ENCODE data around the gene CEP164. TPM values are rescaled to one million over a fixed set of nuclear protein-coding genes. Genes with fewer than 3 reads are reported as not detected.
"Not testable (repeated sequence)": the region's sequence is repeated elsewhere in the genome, so short reads cannot be mapped to it uniquely, and the experiment has no call there.

The CEP164 gene
- total RNA-seq, 2 experiments from 2014 or later, result 36.0 to 44.2 TPM

GRCh38 chr11:117313828-117314768, 13.6 kb upstream of the CEP164 start:
- no peak overlapping the region for H3K4me3 Mint-ChIP-seq
- DNase-seq, result no peak
- ChIA-PET POLR2A (no interaction called here), CTCF (interaction anchor here (1.0 kb wide), 1 partner anchor 8 kb away, joined by 4 read pairs; no protein-coding TSS in a partner anchor)
- no peaks in the 10 kb centered on the region for H3K9me3 Mint-ChIP-seq
- no peak overlapping the region for H3K27ac Mint-ChIP-seq
- H3K36me3 Mint-ChIP-seq (ENCODE audit: low read depth), result no peaks in the 10 kb centered on the region
- peaks cover 9% of the 10 kb centered on the region for H3K4me1 Mint-ChIP-seq
- peaks cover 47% of the 10 kb centered on the region for H3K27me3 Mint-ChIP-seq

- H3K27ac Mint-ChIP-seq, result no peak overlapping the region
- CTCF ChIA-PET, result interaction anchor here (1.0 kb wide), 1 partner anchor 9 kb away, joined by 4 read pairs; no protein-coding TSS in a partner anchor
- H3K4me1 Mint-ChIP-seq, result peaks cover 9% of the 10 kb centered on the region
- no peaks in the 10 kb centered on the region for H3K9me3 Mint-ChIP-seq
- POLR2A ChIA-PET, result no interaction called here
- H3K4me3 Mint-ChIP-seq, result peak overlapping the region; percentile 27
- peaks cover 48% of the 10 kb centered on the region for H3K27me3 Mint-ChIP-seq
- no peak for DNase-seq
- H3K36me3 Mint-ChIP-seq (ENCODE audit: low read depth), result no peaks in the 10 kb centered on the region
Measured at GRCh38 chr11:117314840-117315239, 12.8 kb upstream of the CEP164 start.

DNA sequence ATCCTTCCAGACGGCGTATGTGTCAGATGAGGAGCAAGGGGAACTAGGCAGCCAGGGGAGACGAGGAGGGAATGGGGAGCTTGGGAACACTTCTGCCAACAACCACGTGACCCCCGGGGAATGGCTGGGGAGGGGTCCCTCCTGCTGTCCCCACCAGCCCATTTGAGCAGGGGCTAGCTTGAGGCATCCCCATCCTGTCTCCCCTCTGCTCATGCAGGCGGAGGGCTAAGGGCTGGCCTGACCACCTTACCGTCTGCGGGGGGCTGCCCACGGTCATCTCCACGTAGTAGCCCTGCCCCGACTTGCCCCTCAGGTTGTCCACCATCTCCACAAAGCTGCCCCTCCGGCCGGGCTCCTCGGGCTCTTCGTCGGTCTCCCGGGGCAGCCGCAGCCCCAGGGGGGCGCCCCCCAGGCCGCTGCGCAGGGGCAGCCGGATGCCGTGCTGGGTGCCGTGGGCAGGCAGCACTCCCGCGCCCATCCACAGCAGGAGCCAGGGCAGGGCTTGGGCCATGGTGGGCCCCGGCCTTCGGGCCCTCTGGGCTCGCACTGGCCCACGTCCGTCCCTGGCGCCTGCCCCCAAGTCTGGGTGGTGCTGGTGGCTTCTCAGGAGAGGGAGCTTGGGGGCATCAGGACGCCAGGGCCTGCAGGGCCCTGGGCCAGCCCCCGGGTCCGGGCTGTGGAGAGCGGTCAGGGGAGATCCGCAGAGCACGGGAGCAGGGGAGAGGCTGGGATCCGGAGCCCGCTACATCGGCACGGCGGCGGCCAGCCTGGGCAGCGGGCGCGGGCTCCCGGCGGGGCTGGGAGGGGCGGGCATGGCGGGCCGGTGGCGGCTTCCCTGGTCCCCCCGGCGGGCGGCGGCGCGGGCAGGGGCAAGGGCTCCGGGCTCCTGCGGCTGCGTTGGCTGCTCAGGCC, 12.1 kb upstream of the CEP164 start:
- Mint-ChIP-seq H3K27ac (no peak overlapping the region), H3K27me3 (peaks cover 46% of the 10 kb centered on the region), H3K9me3 (no peaks in the 10 kb centered on the region), H3K4me1 (peaks cover 9% of the 10 kb centered on the region), H3K4me3 (peak overlapping the region; percentile 59), H3K36me3 (ENCODE audit: low read depth) (no peaks in the 10 kb centered on the region)
- CTCF ChIA-PET, result interaction anchor here (0.8 to 1.0 kb wide), 2 partner anchors 10 to 53 kb away, joined by 3 to 4 read pairs; no protein-coding TSS in a partner anchor
- POLR2A ChIA-PET, result no interaction called here
- DNase-seq, result no peak

GRCh38 chr11:117316197-117316961, 11.3 kb upstream of the CEP164 start, which contains the start of gene BACE1:
Gene BACE1, minus strand, starts transcription at chr11:117316256. Its CDS starts 461 bp downstream, at chr11:117315795.
- Mint-ChIP-seq H3K4me1 (peaks cover 9% of the 10 kb centered on the region), H3K36me3 (ENCODE audit: low read depth) (no peaks in the 10 kb centered on the region), H3K9me3 (no peaks in the 10 kb centered on the region), H3K4me3 (peak within 1 kb of the TSS; percentile 59), H3K27ac (no peak within 1 kb of the TSS), H3K27me3 (peaks cover 43% of the 10 kb centered on the region)
- DNase-seq, result peak; percentile 20
- CTCF ChIA-PET, result interaction anchor here (0.8 kb wide), 1 partner anchor 53 kb away, joined by 3 read pairs; no protein-coding TSS in a partner anchor
- POLR2A ChIA-PET, result no interaction called here

- no peak for DNase-seq
- H3K4me3 Mint-ChIP-seq, result no peak overlapping the region
- H3K9me3 Mint-ChIP-seq, result no peaks in the 10 kb centered on the region
- ChIA-PET CTCF (no interaction called here), POLR2A (no interaction called here)
- no peaks in the 10 kb centered on the region for H3K36me3 Mint-ChIP-seq (ENCODE audit: low read depth)
- peaks cover 9% of the 10 kb centered on the region for H3K4me1 Mint-ChIP-seq
- peaks cover 40% of the 10 kb centered on the region for H3K27me3 Mint-ChIP-seq
- no peak overlapping the region for H3K27ac Mint-ChIP-seq
Measured at GRCh38 chr11:117318738-117319137, 8.9 kb upstream of the CEP164 start.

- no peak for DNase-seq
- Mint-ChIP-seq H3K27ac (no peak overlapping the region), H3K36me3 (ENCODE audit: low read depth) (no peaks in the 10 kb centered on the region), H3K27me3 (peaks cover 39% of the 10 kb centered on the region), H3K4me1 (peaks cover 9% of the 10 kb centered on the region), H3K9me3 (no peaks in the 10 kb centered on the region), H3K4me3 (no peak overlapping the region)
- POLR2A ChIA-PET, result no interaction called here
- CTCF ChIA-PET, result interaction anchor here (0.6 kb wide), 1 partner anchor 1605 kb away, joined by 3 read pairs; no protein-coding TSS in a partner anchor
Measured at GRCh38 chr11:117319214-117319840, 8.3 kb upstream of the CEP164 start.

DNA sequence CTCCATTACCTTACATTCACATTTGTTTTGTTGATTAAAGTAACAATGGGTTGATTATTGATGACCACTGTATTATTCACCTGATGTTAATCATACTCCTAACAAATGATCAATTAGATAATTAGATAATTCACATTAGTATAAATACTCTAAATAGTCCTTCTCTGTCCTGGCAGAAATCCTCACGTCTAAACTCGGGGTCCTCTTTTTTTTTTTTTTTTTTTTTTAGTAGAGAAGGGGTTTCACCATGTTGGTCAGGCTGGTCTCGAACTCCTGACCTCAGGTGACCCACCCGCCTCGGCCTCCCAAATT, 443 bp upstream of the CEP164 start:
- ChIA-PET POLR2A (interaction anchor here (1.1 kb wide), 1 partner anchor 110 kb away, joined by 5 read pairs; no protein-coding TSS in a partner anchor), CTCF (interaction anchor here (0.6 to 1.6 kb wide), 4 partner anchors 9 to 83 kb away, joined by 3 to 5 read pairs (median 4); no protein-coding TSS in a partner anchor)
- not testable (repeated sequence) for H3K4me3 Mint-ChIP-seq

DNA sequence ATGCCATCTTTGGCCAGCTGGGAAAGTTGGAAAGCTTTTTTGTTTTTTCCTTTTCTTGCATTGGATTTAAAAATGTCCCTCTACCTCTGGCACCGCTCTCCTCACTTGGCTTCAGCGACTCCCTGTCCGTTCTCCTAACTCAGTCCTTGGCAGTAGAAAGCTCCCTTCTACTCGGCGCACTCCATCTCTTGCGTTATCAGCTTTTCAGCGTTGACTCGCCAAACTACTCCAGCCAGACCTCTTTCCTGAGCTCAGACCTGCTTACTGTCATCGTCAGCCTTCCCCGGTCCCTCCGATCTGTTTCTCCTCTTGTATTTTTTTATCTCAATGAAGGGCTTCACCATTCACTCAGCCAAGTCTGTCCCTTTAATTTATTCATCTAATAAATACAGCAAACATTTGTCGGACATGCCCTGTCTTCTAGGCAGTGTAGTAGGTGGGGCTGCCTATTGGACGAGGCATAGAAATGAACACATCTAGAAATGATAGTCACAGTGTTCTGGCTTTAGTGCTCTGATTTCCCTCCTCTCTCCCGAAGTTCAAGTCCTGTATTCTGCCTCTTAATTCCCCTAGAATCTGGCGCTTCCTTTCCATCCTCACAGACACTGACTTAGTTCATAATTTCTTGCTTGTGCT, 839 bp downstream of the CEP164 start:
- H3K4me1 Mint-ChIP-seq, result peaks cover 14% of the 10 kb centered on the region
- no peaks in the 10 kb centered on the region for H3K9me3 Mint-ChIP-seq
- ChIA-PET CTCF (interaction anchor here (0.6 to 1.6 kb wide), 7 partner anchors 12 to 195 kb away, joined by 3 to 5 read pairs (median 4); no protein-coding TSS in a partner anchor), POLR2A (interaction anchor here (1.1 kb wide), 1 partner anchor 111 kb away, joined by 5 read pairs; no protein-coding TSS in a partner anchor)
- no peak overlapping the region for H3K27ac Mint-ChIP-seq
- H3K27me3 Mint-ChIP-seq, result peaks cover 5% of the 10 kb centered on the region
- no peaks in the 10 kb centered on the region for H3K36me3 Mint-ChIP-seq (ENCODE audit: low read depth)
- DNase-seq, result peak; percentile 23
- no peak overlapping the region for H3K4me3 Mint-ChIP-seq

More for the DNA sequence above, 443 bp upstream of the CEP164 start:
- H3K36me3 Mint-ChIP-seq (ENCODE audit: low read depth); H3K9me3 Mint-ChIP-seq; DNase-seq; H3K27me3 Mint-ChIP-seq; H3K27ac Mint-ChIP-seq: not testable (repeated sequence)
- peaks cover 13% of the 10 kb centered on the region for H3K4me1 Mint-ChIP-seq

GRCh38 chr11:117332843-117333242, 5.2 kb downstream of the CEP164 start:
- H3K27me3 Mint-ChIP-seq, result no peaks in the 10 kb centered on the region
- peaks cover 4% of the 10 kb centered on the region for H3K36me3 Mint-ChIP-seq (ENCODE audit: low read depth)
- ChIA-PET POLR2A (no interaction called here), CTCF (interaction anchor here (1.9 kb wide), 1 partner anchor 10 kb away, joined by 7 read pairs; no protein-coding TSS in a partner anchor)
- no peak overlapping the region for H3K4me3 Mint-ChIP-seq
- no peaks in the 10 kb centered on the region for H3K9me3 Mint-ChIP-seq
- DNase-seq, result no peak
- peaks cover 10% of the 10 kb centered on the region for H3K4me1 Mint-ChIP-seq
- H3K27ac Mint-ChIP-seq, result no peak overlapping the region

GRCh38 chr11:117333917-117334316, 6.3 kb downstream of the CEP164 start:
- H3K4me3 Mint-ChIP-seq, result no peak overlapping the region
- H3K36me3 Mint-ChIP-seq (ENCODE audit: low read depth), result peaks cover 6% of the 10 kb centered on the region
- no peaks in the 10 kb centered on the region for H3K9me3 Mint-ChIP-seq
- H3K27me3 Mint-ChIP-seq, result no peaks in the 10 kb centered on the region
- no peak overlapping the region for H3K27ac Mint-ChIP-seq
- POLR2A ChIA-PET, result no interaction called here
- CTCF ChIA-PET, result no interaction called here
- DNase-seq, result no peak
- H3K4me1 Mint-ChIP-seq, result peaks cover 10% of the 10 kb centered on the region

- POLR2A ChIA-PET, result no interaction called here
- peaks cover 9% of the 10 kb centered on the region for H3K4me1 Mint-ChIP-seq
- no peaks in the 10 kb centered on the region for H3K27me3 Mint-ChIP-seq
- no peak overlapping the region for H3K4me3 Mint-ChIP-seq
- no peak for DNase-seq
- CTCF ChIA-PET, result interaction anchor here (1.2 to 1.6 kb wide), 2 partner anchors 10 to 25 kb away, joined by 3 to 4 read pairs; no protein-coding TSS in a partner anchor
- H3K36me3 Mint-ChIP-seq (ENCODE audit: low read depth), result peaks cover 8% of the 10 kb centered on the region
- H3K27ac Mint-ChIP-seq, result no peak overlapping the region
- H3K9me3 Mint-ChIP-seq, result no peaks in the 10 kb centered on the region
Measured at GRCh38 chr11:117334896-117335295, 7.2 kb downstream of the CEP164 start.

Measured in activated CD4-positive, alpha-beta T cell treated with anti-CD3 and anti-CD28 coated beads, Interleukin-2, amount 10 ng/mL, durations not matched to agents 7 days and 5 days (primary cell).